Mesenchymal stem cell (in vitro differentiated cells and primary cell): Measurements from ENCODE around the gene ROCK2.
A peak's percentile ranks its signal among the peaks of the same experiment; 100 is the strongest.

ENCODE experiments used
- DNase-seq: peaks from one replicate; pipeline ENCODE4 v3.0.0-alpha.2; 2013
- H2AFZ ChIP-seq: one replicate; pipeline ENCODE4 v1.6.1; 2013; ENCODE audit warnings: low read depth, mild to moderate bottlenecking, control low read depth, inconsistent platforms, low read length, moderate library complexity
- H2AK5ac ChIP-seq: 2 replicates; pipeline ENCODE4 v1.6.1; 2013; ENCODE audit warnings: low read length, moderate library complexity, mild to moderate bottlenecking, inconsistent platforms; ENCODE audit not compliant: severe bottlenecking
- H2BK120ac ChIP-seq: one replicate; pipeline ENCODE4 v1.6.1; 2013; ENCODE audit warnings: low read depth, mild to moderate bottlenecking, inconsistent platforms, low read length, moderate library complexity
- H2BK12ac ChIP-seq, 2 experiments: one replicate each; pipeline ENCODE4 v1.6.1; 2013; ENCODE audit warnings: inconsistent platforms in 2 of 2, low read length in 2 of 2, mild to moderate bottlenecking in 2 of 2, moderate library complexity in 2 of 2, control low read depth in 1 of 2
- H2BK15ac ChIP-seq: one replicate; pipeline ENCODE4 v1.6.1; 2013; ENCODE audit warnings: mild to moderate bottlenecking, low read depth, inconsistent platforms; ENCODE audit not compliant: poor library complexity, severe bottlenecking
- H2BK5ac ChIP-seq: 2 replicates; pipeline ENCODE4 v1.6.1; 2013; ENCODE audit warnings: low read depth, mild to moderate bottlenecking, low read length, control low read depth, inconsistent platforms; ENCODE audit not compliant: poor library complexity, severe bottlenecking
- H3K14ac ChIP-seq, 2 experiments: one replicate each; pipeline ENCODE4 v1.6.1; 2013; ENCODE audit warnings: inconsistent platforms in 2 of 2, low read length in 2 of 2, control low read depth in 1 of 2, mild to moderate bottlenecking in 1 of 2, moderate library complexity in 1 of 2
- H3K18ac ChIP-seq, 2 experiments: one replicate each; pipeline ENCODE4 v1.6.1; 2013; ENCODE audit warnings: inconsistent platforms in 2 of 2, low read length in 2 of 2, control low read depth in 1 of 2, low read depth in 1 of 2, mild to moderate bottlenecking in 1 of 2
- H3K23ac ChIP-seq, 2 experiments: one replicate each; pipeline ENCODE4 v1.6.1; 2013; ENCODE audit warnings: inconsistent platforms in 2 of 2, low read length in 2 of 2, mild to moderate bottlenecking in 2 of 2, moderate library complexity in 2 of 2, control low read depth in 1 of 2
- H3K27ac ChIP-seq: 2 replicates; pipeline ENCODE4 v1.5.1; 2013; ENCODE audit warnings: mild to moderate bottlenecking, moderate library complexity, low read length, control low read depth, inconsistent platforms; ENCODE audit not compliant: poor library complexity, severe bottlenecking
- H3K27me3 ChIP-seq, 2 experiments: 2 replicates each; pipeline versions ENCODE4 v1.6.1 to v1.7.0; 2013; ENCODE audit warnings: low read length in 2 of 2, mild to moderate bottlenecking in 2 of 2, moderate library complexity in 2 of 2, control low read depth in 1 of 2, inconsistent platforms in 1 of 2; ENCODE audit not compliant: control insufficient read depth in 1 of 2, insufficient read depth in 1 of 2
- H3K36me3 ChIP-seq, 2 experiments: 2 replicates each; pipeline versions ENCODE4 v1.6.1 to v1.7.0; 2013; ENCODE audit warnings: low read length in 2 of 2, control low read depth in 1 of 2, inconsistent platforms in 1 of 2, low read depth in 1 of 2, mild to moderate bottlenecking in 1 of 2; ENCODE audit not compliant: insufficient read depth in 2 of 2, control insufficient read depth in 1 of 2
- H3K4ac ChIP-seq, 2 experiments: one replicate each; pipeline ENCODE4 v1.6.1; 2013; ENCODE audit warnings: inconsistent platforms in 2 of 2, low read length in 2 of 2, mild to moderate bottlenecking in 2 of 2, moderate library complexity in 2 of 2, control low read depth in 1 of 2, low read depth in 1 of 2
- H3K4me1 ChIP-seq: 2 replicates; pipeline ENCODE4 v1.6.1; 2013; ENCODE audit warnings: low read depth, low read length, control low read depth; ENCODE audit not compliant: control insufficient read depth, insufficient read depth
- H3K4me2 ChIP-seq: 2 replicates; pipeline ENCODE4 v1.6.1; 2013; ENCODE audit warnings: low read length, mild to moderate bottlenecking, inconsistent platforms; ENCODE audit not compliant: poor library complexity, severe bottlenecking
- H3K4me3 ChIP-seq, 2 experiments: 2 replicates each; pipeline versions ENCODE4 v1.5.1 to v1.7.0; 2013; ENCODE audit warnings: low read length in 2 of 2, mild to moderate bottlenecking in 2 of 2, control low read depth in 1 of 2, low read depth in 1 of 2; ENCODE audit not compliant: insufficient read depth in 1 of 2
- H3K79me1 ChIP-seq: replicated peaks from 2 replicates; pipeline ENCODE4 v1.6.1; 2013; ENCODE audit warnings: mild to moderate bottlenecking, control low read depth, low read length, inconsistent platforms; ENCODE audit not compliant: poor library complexity, severe bottlenecking
- H3K9ac ChIP-seq: 2 replicates; pipeline ENCODE4 v1.7.0; 2013; ENCODE audit warnings: mild to moderate bottlenecking, low read length, moderate library complexity
- H3K9me3 ChIP-seq: 2 replicates; pipeline ENCODE4 v1.7.0; 2013; ENCODE audit warnings: mild to moderate bottlenecking, low read length; ENCODE audit not compliant: control insufficient read depth
- H4K8ac ChIP-seq: one replicate; pipeline ENCODE4 v1.6.1; 2013; ENCODE audit warnings: inconsistent platforms, mild to moderate bottlenecking, low read length, moderate library complexity
- H4K91ac ChIP-seq: one replicate; pipeline ENCODE4 v1.6.1; 2013; ENCODE audit warnings: mild to moderate bottlenecking, low read length, inconsistent platforms
- WGBS: methylation state at CpG from one replicate; pipeline ENCODE4 v1.1.7; 2013; ENCODE audit warnings: mixed read lengths; 5-methylcytosine and 5-hydroxymethylcytosine counted together

Gene ROCK2

GRCh38 chr2:11275910-11276309, 68.5 kb downstream of the ROCK2 start:
- WGBS, result 90% methylated on average over 6 of the region's 6 CpGs
- no peaks in the 10 kb centered on the region for H3K27me3 ChIP-seq

GRCh38 chr2:11270891-11271290, 73.5 kb downstream of the ROCK2 start:
- Histone ChIP-seq H3K9me3 (no peaks in the 10 kb centered on the region), H3K14ac (no peak overlapping the region), H4K8ac (no peak overlapping the region), H3K23ac (no peak overlapping the region), H2BK15ac (no peak overlapping the region), H3K36me3 (peaks cover 0 to 18% of the 10 kb centered on the region in 2 experiments), H2AFZ (no peak overlapping the region), H2BK12ac (no peak overlapping the region), H2BK5ac (no peak overlapping the region), H3K18ac (no peak overlapping the region), H3K79me1 (peaks cover 21% of the 10 kb centered on the region), H3K27ac (peak overlapping the region; percentile 17), H3K4me2 (no peak overlapping the region), H3K9ac (no peak overlapping the region), H2AK5ac (no peak overlapping the region), H3K4me1 (peaks cover 1% of the 10 kb centered on the region), H3K27me3 (no peaks in the 10 kb centered on the region), H3K4ac (no peak overlapping the region), H3K4me3 (no peak overlapping the region), H4K91ac (no peak overlapping the region), H2BK120ac (no peak overlapping the region)
- DNase-seq, result peak; percentile 62
- WGBS, result 91% methylated on average over 2 of the region's 2 CpGs

More at GRCh38 chr2:11275910-11276309, 68.5 kb downstream of the ROCK2 start:
- H4K91ac ChIP-seq, result no peak overlapping the region
- peaks cover 1% of the 10 kb centered on the region for H3K4me1 ChIP-seq
- no peak overlapping the region for H3K18ac ChIP-seq
- H3K9ac ChIP-seq, result no peak overlapping the region
- no peak overlapping the region for H3K27ac ChIP-seq
- H2AK5ac ChIP-seq, result no peak overlapping the region
- H3K36me3 ChIP-seq, result peaks cover 0 to 27% of the 10 kb centered on the region in 2 experiments
- no peak for DNase-seq
- no peak overlapping the region for H2BK15ac ChIP-seq
- no peak overlapping the region for H4K8ac ChIP-seq
- H3K23ac ChIP-seq, result no peak overlapping the region
- no peak overlapping the region for H3K4ac ChIP-seq
- H2AFZ ChIP-seq, result no peak overlapping the region
- no peak overlapping the region for H3K14ac ChIP-seq
- no peak overlapping the region for H2BK12ac ChIP-seq
- H3K79me1 ChIP-seq, result peaks cover 14% of the 10 kb centered on the region
- H3K4me2 ChIP-seq, result no peak overlapping the region
- H2BK120ac ChIP-seq, result no peak overlapping the region
- no peak overlapping the region for H3K4me3 ChIP-seq
- H2BK5ac ChIP-seq, result no peak overlapping the region
- H3K9me3 ChIP-seq, result no peaks in the 10 kb centered on the region

GRCh38 chr2:11267931-11268330, 76.5 kb downstream of the ROCK2 start:
- H3K14ac ChIP-seq, result no peak overlapping the region
- H3K36me3 ChIP-seq, result peaks cover 0 to 22% of the 10 kb centered on the region in 2 experiments
- no peak overlapping the region for H3K18ac ChIP-seq
- 94% methylated on average over 3 of the region's 3 CpGs for whole genome bisulfite sequencing
- no peak overlapping the region for H3K4me2 ChIP-seq
- H3K27ac ChIP-seq, result no peak overlapping the region
- no peak overlapping the region for H2BK120ac ChIP-seq
- no peak overlapping the region for H2BK12ac ChIP-seq
- H2BK5ac ChIP-seq, result no peak overlapping the region
- no peaks in the 10 kb centered on the region for H3K27me3 ChIP-seq
- H2BK15ac ChIP-seq, result no peak overlapping the region
- DNase-seq, result no peak
- no peaks in the 10 kb centered on the region for H3K9me3 ChIP-seq
- no peak overlapping the region for H3K4ac ChIP-seq
- no peak overlapping the region for H2AFZ ChIP-seq
- no peak overlapping the region for H3K23ac ChIP-seq
- H3K9ac ChIP-seq, result no peak overlapping the region
- no peak overlapping the region for H2AK5ac ChIP-seq
- no peak overlapping the region for H4K91ac ChIP-seq
- H3K4me1 ChIP-seq, result peaks cover 1% of the 10 kb centered on the region
- H3K4me3 ChIP-seq, result no peak overlapping the region
- peaks cover 29% of the 10 kb centered on the region for H3K79me1 ChIP-seq
- no peak overlapping the region for H4K8ac ChIP-seq

GRCh38 chr2:11264818-11265217, 79.6 kb downstream of the ROCK2 start:
- no CpG with 5 or more reads among the region's 1 CpG for WGBS

More at GRCh38 chr2:11264818-11265217, 79.6 kb downstream of the ROCK2 start:
- H4K91ac ChIP-seq, result no peak overlapping the region
- H3K27me3 ChIP-seq, result no peaks in the 10 kb centered on the region
- no peaks in the 10 kb centered on the region for H3K9me3 ChIP-seq
- H2BK120ac ChIP-seq, result no peak overlapping the region
- H3K4me1 ChIP-seq, result no peaks in the 10 kb centered on the region
- peaks cover 0 to 8% of the 10 kb centered on the region in 2 experiments for H3K36me3 ChIP-seq
- no peak overlapping the region for H3K27ac ChIP-seq
- peaks cover 22% of the 10 kb centered on the region for H3K79me1 ChIP-seq
- no peak overlapping the region for H4K8ac ChIP-seq
- H2AK5ac ChIP-seq, result no peak overlapping the region
- H3K4ac ChIP-seq, result no peak overlapping the region
- H3K9ac ChIP-seq, result no peak overlapping the region
- no peak overlapping the region for H3K4me3 ChIP-seq
- H2BK15ac ChIP-seq, result no peak overlapping the region
- H2BK5ac ChIP-seq, result no peak overlapping the region
- H3K4me2 ChIP-seq, result no peak overlapping the region
- DNase-seq, result no peak
- no peak overlapping the region for H3K18ac ChIP-seq
- no peak overlapping the region for H2AFZ ChIP-seq
- no peak overlapping the region for H2BK12ac ChIP-seq
- H3K14ac ChIP-seq, result no peak overlapping the region
- no peak overlapping the region for H3K23ac ChIP-seq
